Measurements from ENCODE around the gene YJEFN3.

DNA sequence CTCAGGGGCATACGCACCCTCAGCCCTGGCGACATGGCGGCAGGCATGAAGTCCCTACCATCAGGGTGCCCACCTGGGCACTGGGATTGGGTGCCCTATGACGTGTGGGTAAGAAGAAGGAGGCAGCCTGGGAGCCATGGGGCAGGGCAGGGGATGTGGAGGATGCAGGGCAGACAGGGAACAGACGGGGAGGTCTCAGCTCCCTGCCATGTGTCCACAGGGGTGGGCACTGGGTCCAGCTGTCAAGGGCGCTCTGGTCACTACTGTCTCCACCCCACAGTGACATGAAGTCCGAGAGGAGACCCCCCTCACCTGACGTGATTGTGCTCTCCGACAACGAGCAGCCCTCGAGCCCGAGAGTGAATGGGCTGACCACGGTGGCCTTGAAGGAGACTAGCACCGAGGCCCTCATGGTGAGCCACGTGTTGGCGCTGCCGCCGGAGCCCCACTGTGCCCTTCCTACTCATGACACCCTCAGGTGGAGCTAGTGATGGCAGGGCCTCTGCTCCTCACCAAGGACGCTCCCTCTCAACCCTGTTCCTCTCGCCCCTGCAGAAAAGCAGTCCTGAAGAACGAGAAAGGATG is 36.6 kb upstream of the YJEFN3 start:
- TF ChIP-seq, protein P1, sequence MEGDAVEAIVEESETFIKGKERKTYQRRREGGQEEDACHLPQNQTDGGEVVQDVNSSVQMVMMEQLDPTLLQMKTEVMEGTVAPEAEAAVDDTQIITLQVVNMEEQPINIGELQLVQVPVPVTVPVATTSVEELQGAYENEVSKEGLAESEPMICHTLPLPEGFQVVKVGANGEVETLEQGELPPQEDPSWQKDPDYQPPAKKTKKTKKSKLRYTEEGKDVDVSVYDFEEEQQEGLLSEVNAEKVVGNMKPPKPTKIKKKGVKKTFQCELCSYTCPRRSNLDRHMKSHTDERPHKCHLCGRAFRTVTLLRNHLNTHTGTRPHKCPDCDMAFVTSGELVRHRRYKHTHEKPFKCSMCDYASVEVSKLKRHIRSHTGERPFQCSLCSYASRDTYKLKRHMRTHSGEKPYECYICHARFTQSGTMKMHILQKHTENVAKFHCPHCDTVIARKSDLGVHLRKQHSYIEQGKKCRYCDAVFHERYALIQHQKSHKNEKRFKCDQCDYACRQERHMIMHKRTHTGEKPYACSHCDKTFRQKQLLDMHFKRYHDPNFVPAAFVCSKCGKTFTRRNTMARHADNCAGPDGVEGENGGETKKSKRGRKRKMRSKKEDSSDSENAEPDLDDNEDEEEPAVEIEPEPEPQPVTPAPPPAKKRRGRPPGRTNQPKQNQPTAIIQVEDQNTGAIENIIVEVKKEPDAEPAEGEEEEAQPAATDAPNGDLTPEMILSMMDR (IDR thresholded peaks at IDR 0.05), result no peak
- TF ChIP-seq CREM (CRISPR knock-in tag; IDR thresholded peaks at IDR 0.05) (no peak), FOXJ3 (CRISPR knock-in tag; IDR thresholded peaks at IDR 0.05; ENCODE audit: borderline replicate concordance) (no peak), ATF3 (CRISPR knock-in tag; conservative IDR thresholded peaks at IDR 0.05) (no peak)
- TF ChIP-seq, protein P2, sequence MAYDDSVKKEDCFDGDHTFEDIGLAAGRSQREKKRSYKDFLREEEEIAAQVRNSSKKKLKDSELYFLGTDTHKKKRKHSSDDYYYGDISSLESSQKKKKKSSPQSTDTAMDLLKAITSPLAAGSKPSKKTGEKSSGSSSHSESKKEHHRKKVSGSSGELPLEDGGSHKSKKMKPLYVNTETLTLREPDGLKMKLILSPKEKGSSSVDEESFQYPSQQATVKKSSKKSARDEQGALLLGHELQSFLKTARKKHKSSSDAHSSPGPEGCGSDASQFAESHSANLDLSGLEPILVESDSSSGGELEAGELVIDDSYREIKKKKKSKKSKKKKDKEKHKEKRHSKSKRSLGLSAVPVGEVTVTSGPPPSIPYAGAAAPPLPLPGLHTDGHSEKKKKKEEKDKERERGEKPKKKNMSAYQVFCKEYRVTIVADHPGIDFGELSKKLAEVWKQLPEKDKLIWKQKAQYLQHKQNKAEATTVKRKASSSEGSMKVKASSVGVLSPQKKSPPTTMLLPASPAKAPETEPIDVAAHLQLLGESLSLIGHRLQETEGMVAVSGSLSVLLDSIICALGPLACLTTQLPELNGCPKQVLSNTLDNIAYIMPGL (CRISPR knock-in tag; IDR thresholded peaks at IDR 0.05), result no peak
